PC-9 (cell line): ENCODE results near the gene SYCN. TPM values are rescaled to one million over a fixed set of nuclear protein-coding genes. Genes with fewer than 3 reads are reported as not detected.

Experiments used
- BruUV-seq: library from RNA; stranded (reverse); fragments of 400-500 nt; replicated peaks from 2 replicates; lab custom pipeline; 2021; lab: Mats Ljungman, UMichigan
- CTCF ChIA-PET: fragments of 300-600 bp; sonication (Branson Sonifier 250); formaldehyde crosslinking; loops from one replicate; lab custom pipeline; 2022; ENCODE audit warnings: antibody characterized with exemption; lab: Charles Lee
- POLR2A ChIA-PET: fragments of 300-600 bp; sonication (Branson Sonifier 250); formaldehyde crosslinking; loops from one replicate; lab custom pipeline; 2022; ENCODE audit warnings: antibody characterized with exemption; ENCODE audit not compliant: unreplicated experiment; lab: Charles Lee
- DNase-seq, 2 experiments: peaks; one replicate each; pipeline versions ENCODE4 v3.0.0 to v3.0.0-alpha.2; 2015 to 2022; ENCODE audit warnings: mixed read lengths in 1 of 2
- H2AFZ ChIP-seq: fragments of 200-600 bp; sonication (generic); 2 replicates; pipeline ENCODE4 v1.8.1; 2017; ENCODE audit warnings: antibody characterized with exemption
- H3F3A ChIP-seq: fragments of 200-600 bp; sonication (generic); 2 replicates; pipeline ENCODE4 v1.8.1; 2017; ENCODE audit warnings: antibody characterized with exemption, mild to moderate bottlenecking, low read depth; ENCODE audit not compliant: insufficient read depth
- H3K27ac ChIP-seq: fragments of 200-600 bp; sonication (generic); 2 replicates; pipeline ENCODE4 v1.6.1; 2016; ENCODE audit warnings: mixed run types
- H3K27me3 ChIP-seq: fragments of 200-600 bp; sonication (generic); 2 replicates; pipeline ENCODE4 v1.6.1; 2016; ENCODE audit warnings: low read depth, mixed run types; ENCODE audit not compliant: insufficient read depth
- H3K36me3 ChIP-seq: fragments of 200-600 bp; sonication (generic); 2 replicates; pipeline ENCODE4 v1.6.1; 2016; ENCODE audit warnings: low read depth, mixed run types
- H3K4me1 ChIP-seq: fragments of 200-600 bp; sonication (generic); replicated peaks from 2 replicates; pipeline ENCODE4 v1.6.1; 2016; ENCODE audit warnings: mixed run types; ENCODE audit not compliant: insufficient read depth
- H3K4me2 ChIP-seq: fragments of 200-600 bp; sonication (generic); 2 replicates; pipeline ENCODE4 v1.6.1; 2017; ENCODE audit warnings: mixed run types
- H3K4me3 ChIP-seq: fragments of 200-600 bp; sonication (generic); 2 replicates; pipeline ENCODE4 v1.6.1; 2016; ENCODE audit warnings: mixed run types
- H3K79me2 ChIP-seq: fragments of 200-600 bp; sonication (generic); 2 replicates; pipeline ENCODE4 v1.6.1; 2017; ENCODE audit warnings: low read depth, mixed run types
- H3K9me2 ChIP-seq: fragments of 200-600 bp; sonication (generic); 2 replicates; pipeline ENCODE4 v1.8.1; 2017; ENCODE audit warnings: mild to moderate bottlenecking; ENCODE audit not compliant: insufficient read depth
- H3K9me3 ChIP-seq: fragments of 200-600 bp; sonication (generic); 2 replicates; pipeline ENCODE4 v1.8.1; 2016; ENCODE audit warnings: low read depth; ENCODE audit not compliant: insufficient read depth
- H4K20me1 ChIP-seq: fragments of 200-600 bp; sonication (generic); 2 replicates; pipeline ENCODE4 v1.8.1; 2017; ENCODE audit not compliant: insufficient read depth
- EZH2 ChIP-seq: fragments of 200-600 bp; sonication (generic); IDR thresholded peaks from 2 replicates; pipeline ENCODE4 v1.8.0; 2017; ENCODE audit warnings: antibody characterized with exemption, low read depth
- intact Hi-C: fragments of 100-400 bp; cut with micrococcal nuclease; formaldehyde crosslinking; loops from one replicate; pipeline ENCODE4 v1.10.0; 2022; ENCODE audit not compliant: unreplicated experiment
- total RNA-seq: library from RNA; stranded (reverse); gene quantifications from 2 replicates; pipeline ENCODE4 v1.2.3, GENCODE V29; 2021
- TF ChIP-seq, protein P1 (sequence below): fragments of 200-600 bp; sonication (generic); conservative IDR thresholded peaks from 2 replicates; pipeline ENCODE4 v1.6.1; 2017; ENCODE audit warnings: mixed run types, antibody characterized with exemption, mild to moderate bottlenecking, moderate library complexity

Gene SYCN
- total RNA-seq, 1 experiment from 2014 or later, result not detected

- no peak for DNase-seq
- TF ChIP-seq, protein P1, sequence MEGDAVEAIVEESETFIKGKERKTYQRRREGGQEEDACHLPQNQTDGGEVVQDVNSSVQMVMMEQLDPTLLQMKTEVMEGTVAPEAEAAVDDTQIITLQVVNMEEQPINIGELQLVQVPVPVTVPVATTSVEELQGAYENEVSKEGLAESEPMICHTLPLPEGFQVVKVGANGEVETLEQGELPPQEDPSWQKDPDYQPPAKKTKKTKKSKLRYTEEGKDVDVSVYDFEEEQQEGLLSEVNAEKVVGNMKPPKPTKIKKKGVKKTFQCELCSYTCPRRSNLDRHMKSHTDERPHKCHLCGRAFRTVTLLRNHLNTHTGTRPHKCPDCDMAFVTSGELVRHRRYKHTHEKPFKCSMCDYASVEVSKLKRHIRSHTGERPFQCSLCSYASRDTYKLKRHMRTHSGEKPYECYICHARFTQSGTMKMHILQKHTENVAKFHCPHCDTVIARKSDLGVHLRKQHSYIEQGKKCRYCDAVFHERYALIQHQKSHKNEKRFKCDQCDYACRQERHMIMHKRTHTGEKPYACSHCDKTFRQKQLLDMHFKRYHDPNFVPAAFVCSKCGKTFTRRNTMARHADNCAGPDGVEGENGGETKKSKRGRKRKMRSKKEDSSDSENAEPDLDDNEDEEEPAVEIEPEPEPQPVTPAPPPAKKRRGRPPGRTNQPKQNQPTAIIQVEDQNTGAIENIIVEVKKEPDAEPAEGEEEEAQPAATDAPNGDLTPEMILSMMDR, result no peak
- TF ChIP-seq EZH2, result no peak
- no peaks in the 10 kb centered on the region for H3K27me3 ChIP-seq
- no peak overlapping the region for H3K4me2 ChIP-seq
- H3F3A ChIP-seq, result peaks cover 26% of the 10 kb centered on the region
- H3K9me2 ChIP-seq, result no peaks in the 10 kb centered on the region
- ChIA-PET CTCF (no interaction called here), POLR2A (no interaction called here)
- no TSS peak for BruUV-seq
- peaks cover 34% of the 10 kb centered on the region for H3K79me2 ChIP-seq
- H3K4me1 ChIP-seq, result peaks cover 33% of the 10 kb centered on the region
- no peaks in the 10 kb centered on the region for H3K9me3 ChIP-seq
- no peaks in the 10 kb centered on the region for H3K36me3 ChIP-seq
- peaks cover 42% of the 10 kb centered on the region for H4K20me1 ChIP-seq
- intact Hi-C loops, result no loop called here
- H2AFZ ChIP-seq, result no peak overlapping the region
- H3K27ac ChIP-seq, result no peak overlapping the region
- no peak overlapping the region for H3K4me3 ChIP-seq
Measured at GRCh38 chr19:39164289-39164688, 39.8 kb downstream of the SYCN start.

DNA sequence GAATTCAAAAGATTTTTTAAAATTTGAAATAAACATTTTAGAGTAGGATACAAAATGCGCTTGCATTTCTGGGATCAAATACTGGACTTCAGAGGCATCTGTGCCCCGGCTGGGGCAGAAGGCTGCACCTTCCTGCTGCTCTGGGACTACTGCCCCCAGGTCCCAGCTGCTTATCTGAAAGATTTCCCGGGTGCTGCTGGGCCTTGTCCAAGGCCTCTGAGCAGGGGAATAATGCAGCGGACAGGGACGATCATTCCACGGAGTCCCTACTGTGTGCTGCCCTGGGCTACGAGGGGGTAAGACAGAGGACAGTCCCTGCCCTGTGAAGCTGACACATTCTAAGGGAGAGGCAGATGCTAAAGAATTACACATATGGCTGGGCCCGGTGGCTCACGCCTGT is 40.4 kb downstream of the SYCN start:
- Histone ChIP-seq H3K9me3 (no peaks in the 10 kb centered on the region), H4K20me1 (peaks cover 44% of the 10 kb centered on the region), H3K36me3 (no peaks in the 10 kb centered on the region), H3K4me1 (peaks cover 33% of the 10 kb centered on the region), H3K4me2 (no peak overlapping the region), H3K27me3 (no peaks in the 10 kb centered on the region), H3F3A (peaks cover 26% of the 10 kb centered on the region), H3K27ac (no peak overlapping the region), H2AFZ (no peak overlapping the region), H3K79me2 (peaks cover 38% of the 10 kb centered on the region), H3K9me2 (no peaks in the 10 kb centered on the region), H3K4me3 (no peak overlapping the region)
- TF ChIP-seq, protein P1, result no peak
- no peak for TF ChIP-seq EZH2
- ChIA-PET POLR2A (no interaction called here), CTCF (no interaction called here)
- BruUV-seq, result no TSS peak
- intact Hi-C loops, result no loop called here
- no peak for DNase-seq

GRCh38 chr19:39162441-39163043 is 41.5 kb downstream of the SYCN start:
- Histone ChIP-seq H4K20me1 (peaks cover 44% of the 10 kb centered on the region), H2AFZ (no peak overlapping the region), H3K27me3 (no peaks in the 10 kb centered on the region), H3K36me3 (no peaks in the 10 kb centered on the region), H3K27ac (no peak overlapping the region), H3K4me3 (no peak overlapping the region), H3K4me1 (peaks cover 23% of the 10 kb centered on the region), H3F3A (peaks cover 26% of the 10 kb centered on the region), H3K79me2 (peaks cover 40% of the 10 kb centered on the region), H3K9me3 (no peaks in the 10 kb centered on the region), H3K9me2 (no peaks in the 10 kb centered on the region), H3K4me2 (no peak overlapping the region)
- POLR2A ChIA-PET, result no interaction called here
- intact Hi-C loops, result no loop called here
- TF ChIP-seq, protein P1, result no peak
- no peak for TF ChIP-seq EZH2
- no peak for DNase-seq
- BruUV-seq, result no TSS peak
- CTCF ChIA-PET, result no interaction called here
